Epithelial cell of prostate (primary cell): Measurements from ENCODE around the gene RER1.

ENCODE experiments used
- DNase-seq: peaks from one replicate; pipeline ENCODE4 v3.0.0-alpha.2; 2011; ENCODE audit warnings: low read depth, low spot score
- H3K27ac ChIP-seq: fragments of 450-650 bp; 2 replicates; pipeline ENCODE4 v1.5.1; 2017; ENCODE audit warnings: mild to moderate bottlenecking

The RER1 gene

DNA sequence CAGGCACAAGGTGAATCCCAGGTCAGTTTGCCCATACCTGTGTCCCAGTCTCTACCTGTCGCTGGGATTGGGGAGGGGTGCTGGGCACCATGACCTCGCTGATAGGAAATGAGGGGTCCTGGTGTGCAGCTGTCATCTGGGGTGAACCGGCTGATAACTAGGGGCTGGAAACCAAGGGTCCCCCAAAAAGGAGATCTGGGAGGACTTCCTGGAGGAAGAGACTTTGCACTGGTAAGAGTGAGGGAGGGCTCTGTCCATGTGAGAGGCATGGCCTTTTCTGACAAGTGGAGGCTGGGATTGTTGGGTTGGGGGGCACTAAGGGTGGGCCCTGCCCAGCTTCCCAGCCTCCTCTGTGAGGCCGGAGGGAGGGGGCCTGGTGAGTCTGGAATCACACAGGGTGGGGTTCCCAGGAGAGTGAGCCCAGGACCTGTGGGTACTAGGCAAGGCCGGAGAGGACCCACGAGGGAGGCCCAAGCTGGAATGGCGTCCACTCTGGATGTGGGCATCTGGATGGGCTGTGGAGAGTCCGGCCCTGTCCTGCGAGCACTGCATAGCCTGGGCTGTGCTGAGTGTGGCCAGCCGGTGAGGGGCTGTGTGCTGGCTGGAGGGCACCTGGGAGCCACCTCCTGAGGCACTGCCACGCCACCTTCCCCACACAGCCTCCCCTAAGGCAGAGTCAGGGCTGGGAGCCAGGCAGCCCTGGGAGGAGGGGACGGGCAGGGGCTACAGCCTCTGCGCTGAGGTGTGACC is 25.6 kb downstream of the RER1 start:
- DNase-seq, result no peak
- H3K27ac ChIP-seq, result no peak overlapping the region

DNA sequence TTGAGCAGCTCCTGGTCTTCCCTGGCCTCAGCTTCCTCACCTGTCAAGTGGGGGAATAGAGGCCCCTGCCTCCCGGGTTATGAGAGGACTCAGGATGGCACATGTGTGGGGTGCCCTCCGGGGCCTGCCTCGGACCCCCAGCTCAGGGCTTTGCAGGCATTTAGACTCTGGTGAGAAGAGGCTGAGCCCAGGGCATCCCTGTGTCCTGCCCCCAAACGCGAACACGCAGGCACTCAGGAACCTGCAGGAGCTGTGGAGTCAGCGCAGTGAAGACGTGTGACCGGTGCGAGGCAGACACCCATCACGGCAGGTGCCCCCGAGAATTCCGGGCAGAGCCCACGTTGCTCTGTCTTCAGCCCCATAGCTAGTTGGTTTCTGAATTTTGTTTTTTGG is 26.2 kb downstream of the RER1 start:
- no peak overlapping the region for H3K27ac ChIP-seq
- DNase-seq, result no peak

DNA sequence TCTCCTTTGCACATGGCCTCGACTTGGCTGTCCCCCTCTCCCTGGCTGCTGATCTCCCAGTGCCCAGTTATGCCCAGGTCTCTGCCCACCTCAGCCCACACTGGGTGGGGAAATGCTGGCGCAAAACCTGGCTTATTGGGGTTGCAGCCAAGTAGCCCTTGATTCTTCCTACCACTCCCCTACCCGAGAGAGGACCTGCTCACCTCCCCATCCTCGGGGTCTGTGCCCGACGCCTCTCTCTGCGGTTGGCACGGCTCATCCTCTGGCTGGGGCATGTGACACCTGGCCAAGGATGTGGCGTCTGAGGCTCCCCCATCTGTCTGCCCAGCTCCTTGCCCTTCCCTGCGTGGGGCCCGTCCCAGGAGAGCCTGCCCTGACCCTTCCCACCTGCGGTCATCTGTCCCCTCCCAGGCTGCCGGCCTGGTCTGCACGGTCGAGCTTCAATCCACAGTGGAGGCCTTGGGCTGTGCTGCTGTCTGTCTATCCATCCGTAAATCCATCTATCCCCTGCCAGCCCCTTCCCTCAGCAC is 27.2 kb downstream of the RER1 start:
- H3K27ac ChIP-seq, result no peak overlapping the region
- no peak for DNase-seq

DNA sequence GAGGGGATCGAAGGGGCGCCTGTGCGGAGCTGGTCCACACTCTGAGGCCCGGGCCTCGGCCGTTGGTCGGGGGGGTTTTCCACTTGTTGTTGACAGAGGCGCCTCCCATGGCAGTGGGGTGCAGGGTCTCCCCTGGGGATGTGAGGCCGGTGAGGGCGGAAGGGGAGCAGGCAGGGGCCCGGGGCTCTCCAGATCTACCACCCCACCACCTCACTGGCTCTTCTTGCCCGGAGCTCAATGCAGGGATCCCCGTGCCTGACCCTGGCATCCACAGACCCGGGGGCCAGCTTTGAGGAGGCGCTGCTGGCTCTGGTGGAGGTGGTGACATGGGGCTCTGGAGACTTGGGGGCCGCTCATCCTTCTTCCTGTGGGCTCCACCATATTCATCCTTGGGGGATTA is 27.8 kb downstream of the RER1 start:
- no peak overlapping the region for H3K27ac ChIP-seq
- DNase-seq, result no peak

- no peak overlapping the region for H3K27ac ChIP-seq
- DNase-seq, result no peak
Observed at GRCh38 chr1:2422523-2422922, 30.9 kb downstream of the RER1 start.

DNA sequence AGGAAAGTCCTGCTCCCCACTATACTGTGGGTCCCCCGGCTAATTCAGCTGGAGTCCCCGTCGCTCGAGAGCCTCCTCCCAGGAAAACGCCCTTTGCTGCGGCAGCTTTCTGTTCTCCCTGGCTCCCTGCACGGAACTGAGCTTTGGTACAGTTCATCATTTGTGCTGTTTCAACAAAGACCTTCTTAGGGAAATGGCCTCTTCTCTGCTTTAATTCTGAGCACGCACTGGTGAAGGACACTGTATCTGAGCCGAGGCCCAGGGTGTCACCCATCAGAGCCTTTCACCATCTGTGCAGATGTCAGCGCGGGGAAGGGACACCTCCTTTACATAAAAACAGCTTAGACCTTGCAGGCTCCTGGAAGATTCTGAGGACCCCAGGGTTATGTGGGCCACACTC is 34.3 kb downstream of the RER1 start:
- no peak overlapping the region for H3K27ac ChIP-seq
- no peak for DNase-seq

DNA sequence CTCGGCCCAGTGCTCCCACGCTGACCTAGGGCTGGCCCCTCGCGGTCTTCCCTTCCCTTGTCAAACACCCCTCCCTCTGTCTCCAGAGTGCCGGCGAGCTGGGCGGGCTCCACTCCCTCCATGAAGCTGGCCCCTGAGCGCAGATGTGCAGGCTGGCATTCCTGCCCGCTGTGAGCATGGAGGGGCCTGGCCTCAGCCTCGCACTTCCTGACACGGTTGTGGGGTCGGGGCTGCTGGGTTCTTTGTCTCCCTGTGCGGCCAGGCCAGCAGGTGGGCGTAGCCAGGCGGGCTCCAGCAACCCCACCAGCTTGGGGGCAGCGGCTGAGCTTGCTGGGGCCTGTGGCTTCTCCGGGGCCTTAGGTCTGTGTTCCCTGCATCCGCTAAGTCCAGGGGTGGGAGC is 34.9 kb downstream of the RER1 start:
- H3K27ac ChIP-seq, result no peak overlapping the region
- no peak for DNase-seq

- DNase-seq, result no peak
- no peak overlapping the region for H3K27ac ChIP-seq
Observed at GRCh38 chr1:2427051-2427450, 35.4 kb downstream of the RER1 start.

DNA sequence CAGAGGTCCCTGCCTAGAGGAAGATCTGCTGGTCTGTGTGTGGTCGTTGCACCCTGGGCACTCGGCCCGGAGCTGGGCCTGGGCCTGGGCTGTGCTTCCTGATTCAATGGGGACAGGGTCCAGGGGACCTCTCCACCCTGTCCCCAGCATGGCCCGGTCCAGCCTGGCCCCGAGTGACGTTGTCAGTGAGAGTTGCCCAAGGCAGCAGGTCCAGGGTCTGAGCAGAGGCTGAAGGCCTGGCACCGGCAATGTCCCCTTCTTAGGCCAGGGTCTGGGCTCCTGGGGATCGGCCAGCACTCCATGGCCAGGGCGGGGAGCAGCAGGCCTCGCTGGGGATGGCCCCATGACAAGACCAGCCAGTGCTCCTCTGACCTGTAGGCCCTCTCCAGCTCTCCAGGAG is 36.3 kb downstream of the RER1 start:
- DNase-seq, result no peak
- peak overlapping the region; percentile 92 for H3K27ac ChIP-seq

GRCh38 chr1:2428490-2428889 is 36.8 kb downstream of the RER1 start:
- H3K27ac ChIP-seq, result peak overlapping the region; percentile 92

DNA sequence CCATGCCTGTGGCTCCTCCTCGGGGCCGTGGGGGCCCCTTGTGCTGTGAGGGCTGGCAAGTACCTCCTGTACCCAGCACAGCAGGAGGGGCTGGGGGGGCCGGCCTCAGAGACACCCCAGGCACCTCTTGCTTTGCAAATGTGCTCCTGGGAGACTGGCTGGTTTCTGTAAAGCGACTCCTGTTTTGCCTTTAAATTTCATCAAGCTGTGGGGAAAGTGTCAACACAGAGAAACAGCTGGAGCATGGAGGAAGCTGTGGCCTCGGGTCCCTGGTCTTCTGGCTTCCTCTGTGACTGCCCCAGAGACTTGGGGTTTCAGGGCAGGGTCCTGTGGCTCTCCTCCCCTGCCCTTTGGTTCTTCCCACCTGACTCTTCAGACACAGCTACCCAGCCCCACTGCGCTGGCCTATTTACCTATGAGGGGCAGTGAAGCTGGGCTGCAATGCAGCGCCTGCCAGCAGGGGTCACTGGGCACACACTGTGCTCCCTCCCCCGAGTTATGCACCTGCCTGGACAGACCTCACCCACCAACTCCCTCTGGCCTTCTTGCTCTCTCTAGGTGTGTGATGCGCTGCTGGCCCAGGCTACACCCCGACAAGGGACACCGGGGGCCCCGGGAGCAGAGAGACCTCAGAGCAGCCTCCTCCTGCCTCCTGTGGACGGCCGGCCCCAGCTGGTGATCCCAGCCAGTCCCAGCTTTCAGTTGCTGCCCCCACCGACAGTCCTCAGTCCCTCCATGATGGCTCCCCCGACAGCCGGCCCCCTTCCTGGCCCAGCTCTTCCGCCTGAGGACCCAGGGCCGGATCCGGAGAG is 38.3 kb downstream of the RER1 start:
- peak; percentile 26 for DNase-seq
- H3K27ac ChIP-seq, result peak overlapping the region; percentile 92

More at GRCh38 chr1:2428490-2428889, 36.8 kb downstream of the RER1 start:
- peak; percentile 41 for DNase-seq

- H3K27ac ChIP-seq, result peak overlapping the region; percentile 92
Observed at GRCh38 chr1:2430592-2430973, 38.9 kb downstream of the RER1 start.

DNA sequence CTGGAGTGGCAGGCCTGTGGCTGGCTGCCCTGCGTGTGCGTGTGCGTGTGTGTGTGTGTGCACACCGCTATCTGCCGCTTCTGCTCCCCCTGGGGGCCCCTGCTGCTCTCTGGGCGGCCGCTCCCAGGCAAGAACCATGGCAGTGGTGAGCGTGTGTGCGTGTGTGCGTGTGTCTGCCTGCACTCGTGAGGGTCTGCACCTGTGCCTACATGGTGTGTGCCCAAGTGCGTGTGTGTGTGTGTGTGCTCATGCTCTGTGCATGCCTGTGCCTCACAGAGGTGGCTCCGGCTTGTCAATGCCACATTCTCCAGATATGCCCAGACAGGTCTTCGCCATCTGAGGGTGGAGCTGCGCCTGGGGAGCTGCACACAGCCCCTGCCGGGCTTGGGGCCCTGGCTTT is 39.5 kb downstream of the RER1 start:
- peak overlapping the region; percentile 92 for H3K27ac ChIP-seq
- peak; percentile 48 for DNase-seq

More at GRCh38 chr1:2430592-2430973, 38.9 kb downstream of the RER1 start:
- no peak for DNase-seq

DNA sequence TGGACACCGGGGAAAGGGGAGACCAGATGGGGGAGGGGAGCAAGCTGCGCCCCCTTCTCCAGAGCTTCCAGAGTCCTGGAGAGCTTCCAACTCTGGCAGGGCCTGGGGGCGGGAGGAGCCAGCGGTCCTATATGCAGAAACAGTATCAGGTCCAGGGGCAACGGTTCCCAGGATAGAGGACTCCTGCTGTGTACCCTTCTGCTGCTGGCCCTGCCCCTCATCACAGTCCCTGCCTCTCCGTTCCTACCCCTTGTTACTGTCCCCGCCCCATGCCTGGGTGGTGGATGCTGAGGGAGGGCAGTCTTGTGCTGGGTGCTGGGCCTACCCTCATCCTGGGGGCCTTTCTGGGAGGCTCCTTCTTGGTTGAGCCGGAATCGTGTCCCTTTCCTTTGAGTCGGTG is 39.9 kb downstream of the RER1 start:
- peak overlapping the region; percentile 17 for H3K27ac ChIP-seq
- DNase-seq, result no peak

DNA sequence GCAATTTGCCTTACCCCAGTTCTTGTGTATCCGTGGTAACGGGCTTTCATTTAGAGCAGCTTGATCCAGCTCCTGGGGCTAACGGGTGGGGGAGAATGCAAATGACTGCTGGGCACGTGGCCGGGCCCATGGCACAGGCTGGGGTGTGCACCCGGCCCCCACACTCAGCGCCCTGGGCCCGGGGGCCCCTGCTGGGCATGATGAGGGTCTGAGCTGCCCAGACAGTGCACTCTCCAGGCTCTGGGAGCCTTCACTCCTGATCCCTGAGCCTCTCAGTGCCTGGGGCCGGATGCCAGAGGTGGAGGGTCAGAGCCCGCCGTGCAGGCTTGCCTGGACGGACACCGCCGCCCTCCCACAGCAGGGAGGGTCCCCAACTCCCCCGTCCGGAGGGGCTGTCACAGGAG is 40.8 kb downstream of the RER1 start:
- no peak overlapping the region for H3K27ac ChIP-seq
- DNase-seq, result no peak

- H3K27ac ChIP-seq, result no peak overlapping the region
- no peak for DNase-seq
Observed at GRCh38 chr1:2433196-2433595, 41.6 kb downstream of the RER1 start.

DNA sequence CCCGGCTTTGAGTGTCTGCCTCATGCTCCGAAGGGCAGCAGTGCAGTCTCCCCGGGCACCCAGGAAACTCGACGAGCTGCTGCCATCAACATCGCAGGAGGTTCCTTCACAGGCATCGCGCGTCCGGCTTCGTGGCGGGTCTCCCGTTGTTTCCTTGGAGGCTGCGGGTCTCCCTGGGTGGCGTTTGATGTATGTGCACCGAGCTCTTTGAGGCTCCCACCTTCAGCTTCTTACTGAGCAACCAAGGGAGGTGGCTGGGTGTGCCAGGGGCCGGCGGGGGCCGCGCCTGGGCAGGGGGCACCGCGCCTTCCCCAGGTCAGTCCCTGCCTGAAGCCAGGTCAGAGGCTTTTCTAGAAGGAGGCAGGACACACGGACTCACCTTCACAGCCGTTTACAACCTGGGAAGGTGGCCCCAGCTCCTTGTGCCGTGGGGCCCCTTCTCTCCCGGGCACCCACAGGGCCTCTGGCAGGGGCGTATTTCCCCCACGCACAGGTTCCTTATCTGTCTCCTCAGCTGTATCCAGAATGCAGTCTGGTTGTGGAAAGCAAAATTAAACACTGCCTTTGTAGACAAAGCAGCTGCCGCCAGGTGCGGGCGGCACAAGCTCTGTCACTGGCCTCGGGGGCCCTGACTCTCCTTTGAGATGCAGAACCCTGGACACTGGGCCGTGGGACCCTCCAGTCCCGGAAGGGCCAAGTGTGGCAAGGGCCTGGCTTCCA is 42.5 kb downstream of the RER1 start:
- H3K27ac ChIP-seq, result no peak overlapping the region
- no peak for DNase-seq

DNA sequence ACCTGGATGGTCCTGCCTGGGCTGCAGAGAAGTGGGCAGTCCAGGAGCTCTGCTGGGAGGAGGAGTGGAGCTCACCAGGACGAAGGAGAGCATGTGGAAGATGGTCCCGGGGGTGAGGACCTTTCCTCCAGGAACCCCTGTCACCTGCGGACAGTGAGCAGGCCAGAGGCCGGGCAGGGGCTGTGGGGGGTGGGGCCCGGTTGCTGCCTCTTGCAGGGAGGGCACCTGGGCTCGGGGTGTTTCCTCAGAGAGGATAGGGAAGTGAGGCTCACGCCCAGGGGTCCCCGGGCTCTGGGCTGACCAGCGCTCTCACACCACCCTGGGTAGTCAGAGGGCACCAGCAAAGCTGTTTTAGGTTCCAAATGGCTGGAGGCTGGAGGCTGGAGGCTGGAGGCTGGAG is 43.5 kb downstream of the RER1 start:
- H3K27ac ChIP-seq, result no peak overlapping the region
- DNase-seq, result no peak

DNA sequence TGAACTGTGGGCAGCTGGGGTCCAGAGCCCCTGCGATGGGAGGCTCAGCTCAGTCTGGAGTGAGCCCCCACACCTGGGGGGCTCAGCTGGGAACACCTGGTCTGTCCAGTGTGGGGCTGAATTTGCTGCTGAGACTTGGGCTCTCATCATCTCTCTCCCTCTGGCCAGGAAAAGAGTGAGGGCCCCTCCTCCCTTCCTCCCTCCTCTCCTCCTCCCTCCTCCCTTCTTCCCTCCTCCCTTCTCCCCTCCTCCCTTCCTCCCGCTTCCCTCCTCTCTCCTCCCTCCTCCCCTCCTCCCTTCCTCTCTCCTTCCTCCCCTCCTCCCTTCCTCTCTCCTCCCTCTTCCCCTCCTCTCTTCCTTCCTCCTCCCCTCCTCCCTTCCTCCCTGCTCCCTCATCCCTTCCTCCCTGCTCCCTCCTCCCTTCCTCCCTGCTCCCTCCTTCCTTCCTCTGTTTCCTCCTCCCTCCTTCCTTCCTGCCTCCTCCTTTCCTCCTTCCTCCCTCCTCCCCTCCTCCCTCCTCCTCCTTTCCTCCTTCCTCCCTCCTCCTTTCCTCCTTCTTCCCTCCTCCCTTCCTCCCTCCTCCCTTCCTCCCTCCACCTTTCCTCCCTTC is 44.2 kb downstream of the RER1 start:
- no peak overlapping the region for H3K27ac ChIP-seq

DNA sequence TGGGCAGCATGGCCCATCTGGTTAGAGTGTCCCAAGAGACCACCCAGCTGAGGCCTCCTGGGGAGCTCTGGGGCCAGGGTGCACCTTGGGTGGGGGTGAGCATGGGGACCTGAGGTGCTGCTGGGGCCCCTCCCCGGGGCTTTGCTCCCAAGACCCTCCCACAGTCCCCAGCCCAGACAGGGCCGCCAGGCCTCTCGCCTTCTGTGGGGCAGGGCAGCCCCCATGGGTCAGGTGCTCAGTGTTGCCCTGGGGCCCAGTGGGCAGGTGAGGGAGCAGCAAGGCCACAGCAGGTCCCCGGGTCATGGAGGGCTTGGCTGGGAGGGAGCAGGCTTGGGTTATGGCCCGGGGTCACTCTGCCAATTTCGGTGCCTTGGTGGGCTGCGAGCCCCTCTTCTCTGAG is 45.2 kb downstream of the RER1 start:
- H3K27ac ChIP-seq, result no peak overlapping the region
- DNase-seq, result no peak

More for the DNA sequence above, 44.2 kb downstream of the RER1 start:
- no peak for DNase-seq
